ENCODE data around the gene RHBDL3. TPM values are rescaled to one million over a fixed set of nuclear protein-coding genes. Genes with fewer than 3 reads are reported as not detected.

RHBDL3 gene
- total and polyA plus RNA-seq, 10 of the 15 experiments (the other 5 are each of a cell fraction or from before 2014, with no cell fraction given): 0.04 to 0.24 (median 0.04) TPM; not detected in 5

GRCh38 chr17:32274101-32274500 is 8.5 kb downstream of the RHBDL3 start (continued):
- TF ChIP-seq, protein P1, sequence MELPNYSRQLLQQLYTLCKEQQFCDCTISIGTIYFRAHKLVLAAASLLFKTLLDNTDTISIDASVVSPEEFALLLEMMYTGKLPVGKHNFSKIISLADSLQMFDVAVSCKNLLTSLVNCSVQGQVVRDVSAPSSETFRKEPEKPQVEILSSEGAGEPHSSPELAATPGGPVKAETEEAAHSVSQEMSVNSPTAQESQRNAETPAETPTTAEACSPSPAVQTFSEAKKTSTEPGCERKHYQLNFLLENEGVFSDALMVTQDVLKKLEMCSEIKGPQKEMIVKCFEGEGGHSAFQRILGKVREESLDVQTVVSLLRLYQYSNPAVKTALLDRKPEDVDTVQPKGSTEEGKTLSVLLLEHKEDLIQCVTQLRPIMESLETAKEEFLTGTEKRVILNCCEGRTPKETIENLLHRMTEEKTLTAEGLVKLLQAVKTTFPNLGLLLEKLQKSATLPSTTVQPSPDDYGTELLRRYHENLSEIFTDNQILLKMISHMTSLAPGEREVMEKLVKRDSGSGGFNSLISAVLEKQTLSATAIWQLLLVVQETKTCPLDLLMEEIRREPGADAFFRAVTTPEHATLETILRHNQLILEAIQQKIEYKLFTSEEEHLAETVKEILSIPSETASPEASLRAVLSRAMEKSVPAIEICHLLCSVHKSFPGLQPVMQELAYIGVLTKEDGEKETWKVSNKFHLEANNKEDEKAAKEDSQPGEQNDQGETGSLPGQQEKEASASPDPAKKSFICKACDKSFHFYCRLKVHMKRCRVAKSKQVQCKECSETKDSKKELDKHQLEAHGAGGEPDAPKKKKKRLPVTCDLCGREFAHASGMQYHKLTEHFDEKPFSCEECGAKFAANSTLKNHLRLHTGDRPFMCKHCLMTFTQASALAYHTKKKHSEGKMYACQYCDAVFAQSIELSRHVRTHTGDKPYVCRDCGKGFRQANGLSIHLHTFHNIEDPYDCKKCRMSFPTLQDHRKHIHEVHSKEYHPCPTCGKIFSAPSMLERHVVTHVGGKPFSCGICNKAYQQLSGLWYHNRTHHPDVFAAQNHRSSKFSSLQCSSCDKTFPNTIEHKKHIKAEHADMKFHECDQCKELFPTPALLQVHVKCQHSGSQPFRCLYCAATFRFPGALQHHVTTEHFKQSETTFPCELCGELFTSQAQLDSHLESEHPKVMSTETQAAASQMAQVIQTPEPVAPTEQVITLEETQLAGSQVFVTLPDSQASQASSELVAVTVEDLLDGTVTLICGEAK (IDR thresholded peaks at IDR 0.05; ENCODE audit: borderline replicate concordance): no peak

DNA sequence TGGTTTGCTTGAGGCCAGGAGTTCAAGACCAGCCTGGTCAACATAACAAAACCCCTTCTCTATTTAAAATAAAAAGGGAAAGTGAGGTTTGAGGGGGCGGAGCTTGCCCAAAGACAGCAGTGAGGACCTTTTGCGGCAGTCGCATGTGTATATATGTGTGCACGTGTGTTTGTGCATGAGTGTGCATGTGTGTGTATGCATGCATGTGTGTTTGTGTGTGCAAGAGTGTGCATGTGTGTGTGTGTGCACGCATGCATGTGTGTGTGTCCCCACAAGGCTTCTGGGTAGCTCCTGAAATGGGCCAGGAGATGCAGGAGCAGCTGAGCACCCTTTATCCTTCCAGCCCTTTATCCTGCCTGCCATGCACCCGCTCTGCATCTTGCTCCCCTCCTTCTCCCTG is 9.0 kb downstream of the RHBDL3 start:
- no peaks in the 10 kb centered on the region for H3K9me3 ChIP-seq (replicated peaks; ENCODE audit: control insufficient read depth, insufficient read depth, low read length)
- no peaks in the 10 kb centered on the region for H3K79me2 ChIP-seq (ENCODE audit: control insufficient read depth, insufficient read depth, low read length)
- 56% methylated on average over 6 of the region's 6 CpGs for WGBS (ENCODE audit: insufficient coverage, insufficient replicate concordance, low lambda C conversion rate, missing lambda C conversion rate)
- no peak overlapping the region for H3K4me2 ChIP-seq (ENCODE audit: control insufficient read depth, insufficient read depth)
- H3K9ac ChIP-seq (ENCODE audit: control insufficient read depth, insufficient read depth, low read length): no peak overlapping the region
- no peak for FAIRE-seq
- POLR2A ChIA-PET: no interaction called here
- in situ Hi-C loops (cut with MboI): no loop called here
- CTCF ChIA-PET: no interaction called here
- ATAC-seq: no peak
- no peaks in the 10 kb centered on the region for H4K20me1 ChIP-seq (ENCODE audit: control insufficient read depth, insufficient read depth)
- peaks cover under 1 to 1% of the 10 kb centered on the region in 2 experiments; a peak in 2 of 4 replicates for H3K27me3 ChIP-seq (replicated peaks in 1 of 2; ENCODE audit: control insufficient read depth in 2 of 2, insufficient read depth in 2 of 2, low read length in 1 of 2)
- RAD21 ChIA-PET (ENCODE audit: unreplicated experiment): interaction anchor here (2.0 kb wide), 1 partner anchor 45 kb away, joined by 7 read pairs; no protein-coding TSS in a partner anchor
- TF ChIP-seq, protein P2, sequence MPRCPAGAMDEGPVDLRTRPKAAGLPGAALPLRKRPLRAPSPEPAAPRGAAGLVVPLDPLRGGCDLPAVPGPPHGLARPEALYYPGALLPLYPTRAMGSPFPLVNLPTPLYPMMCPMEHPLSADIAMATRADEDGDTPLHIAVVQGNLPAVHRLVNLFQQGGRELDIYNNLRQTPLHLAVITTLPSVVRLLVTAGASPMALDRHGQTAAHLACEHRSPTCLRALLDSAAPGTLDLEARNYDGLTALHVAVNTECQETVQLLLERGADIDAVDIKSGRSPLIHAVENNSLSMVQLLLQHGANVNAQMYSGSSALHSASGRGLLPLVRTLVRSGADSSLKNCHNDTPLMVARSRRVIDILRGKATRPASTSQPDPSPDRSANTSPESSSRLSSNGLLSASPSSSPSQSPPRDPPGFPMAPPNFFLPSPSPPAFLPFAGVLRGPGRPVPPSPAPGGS (IDR thresholded peaks at IDR 0.05; ENCODE audit: borderline replicate concordance, insufficient read depth, low read depth, low read length, poor library complexity, severe bottlenecking): peak; percentile 51
- no peak for TF ChIP-seq NR2C2 (IDR thresholded peaks at IDR 0.05; ENCODE audit: borderline replicate concordance, control insufficient read depth, insufficient read length, low read depth)
- TF ChIP-seq YBX1 (IDR thresholded peaks at IDR 0.05): no peak
- intact Hi-C loops (cut with micrococcal nuclease; ENCODE audit: unreplicated experiment): no loop called here
- SMC1A ChIA-PET (ENCODE audit: uncharacterized antibody, unreplicated experiment): no interaction called here
- H2AFZ ChIP-seq (ENCODE audit: control insufficient read depth, low read depth, low read length): no peak overlapping the region
- H3K4me1 ChIP-seq (ENCODE audit: control insufficient read depth, insufficient read depth, low read length): peaks cover 8% of the 10 kb centered on the region; the same call in 1 of the 2 replicates
- H3K4me3 ChIP-seq: no peak overlapping the region
- H3K36me3 ChIP-seq (ENCODE audit: control insufficient read depth in 2 of 2, insufficient read depth in 2 of 2, low read length in 1 of 2): no peaks in the 10 kb centered on the region
- BruUV-seq (replicated peaks): no TSS peak
- no peak for DNase-seq (ENCODE audit: low read depth, low spot score)
- H3K27ac ChIP-seq (ENCODE audit: control insufficient read depth, insufficient read depth): no peak overlapping the region
